GM19438 (cell line): ENCODE data around the gene PTPRT.
"Not testable (repeated sequence)": the region's sequence is repeated elsewhere in the genome, so short reads cannot be mapped to it uniquely, and the experiment has no call there.

Experiments
- ATAC-seq: cut with Tn5 transposase; IDR thresholded peaks from one replicate; pipeline ENCODE4 v1.9.1; 2021; ENCODE audit warnings: low read depth; ENCODE audit not compliant: unreplicated experiment

The PTPRT gene

GRCh38 chr20:42274986-42275385, 914.7 kb downstream of the PTPRT start:
- no peak for ATAC-seq

DNA sequence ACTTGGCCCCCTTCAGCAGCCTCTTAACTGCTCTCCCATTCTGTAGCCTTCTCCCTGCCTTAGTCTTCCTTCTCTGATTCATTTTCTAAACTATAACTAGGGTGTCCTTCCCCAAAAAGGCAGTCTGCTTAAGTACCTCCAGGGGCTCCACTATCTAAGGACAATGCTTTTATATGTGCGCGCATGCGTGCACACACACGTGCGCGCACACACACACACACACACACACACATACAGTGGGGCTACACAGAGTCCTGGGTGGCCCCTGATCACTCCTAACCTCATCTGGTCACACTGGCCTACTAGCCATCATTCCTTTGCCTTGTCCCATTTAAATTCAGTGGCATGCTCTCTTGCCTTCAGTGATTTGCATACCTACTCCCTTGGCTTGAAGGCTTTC, 917.2 kb downstream of the PTPRT start:
- no peak for ATAC-seq

DNA sequence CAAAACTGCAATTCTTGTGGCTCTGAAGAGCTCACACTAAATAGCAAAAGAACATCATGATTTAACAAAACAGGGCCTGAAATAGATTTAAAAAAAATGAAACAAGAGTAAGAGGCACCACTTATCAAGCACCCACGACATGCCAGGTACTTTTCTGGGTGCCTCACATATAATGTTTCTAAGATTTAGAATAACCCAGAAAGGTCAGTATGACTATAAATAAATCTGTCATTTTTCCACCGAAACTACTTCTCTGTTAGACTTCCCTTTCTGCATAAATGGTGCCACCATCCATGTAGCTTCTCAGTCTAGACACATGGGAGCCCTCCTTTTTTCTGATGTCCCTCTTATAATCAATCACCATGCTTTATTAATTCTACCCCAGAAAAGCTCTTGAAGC, 919.2 kb downstream of the PTPRT start:
- ATAC-seq: no peak

DNA sequence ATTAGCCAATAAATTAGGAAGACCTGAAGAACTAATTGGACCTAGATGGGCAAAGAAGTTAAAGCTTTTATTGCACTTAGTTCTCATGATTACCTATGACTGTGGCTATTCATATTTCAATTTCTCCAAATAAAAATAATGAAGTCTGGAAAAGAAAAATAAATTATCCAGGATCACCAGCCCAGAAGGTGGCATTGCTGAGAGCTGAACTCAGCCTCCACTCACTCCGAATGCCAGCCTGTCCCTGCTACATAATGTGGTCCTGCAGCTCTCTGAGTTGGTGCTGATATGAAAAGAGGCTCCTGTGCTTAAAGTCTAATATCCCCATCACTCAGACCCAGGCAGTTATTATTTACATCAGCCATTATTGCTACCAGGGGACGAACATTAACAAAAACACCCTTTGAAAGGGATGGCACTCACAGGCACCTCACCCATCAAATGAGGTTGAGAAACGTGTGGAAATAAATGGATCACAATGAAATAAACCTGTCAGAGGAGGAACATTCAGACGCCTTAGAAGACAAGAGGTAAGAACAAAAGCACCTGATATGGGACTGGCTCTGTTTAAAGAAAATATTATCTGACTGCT, 921.8 kb downstream of the PTPRT start:
- ATAC-seq: no peak

GRCh38 chr20:42261766-42262270, 927.9 kb downstream of the PTPRT start:
- ATAC-seq: no peak

- no peak for ATAC-seq
These were observed 929.5 kb downstream of the PTPRT start for GRCh38 chr20:42260184-42260583.

- no peak for ATAC-seq
These were observed 930.3 kb downstream of the PTPRT start for GRCh38 chr20:42259389-42259788.

GRCh38 chr20:42258564-42259302, 931.0 kb downstream of the PTPRT start:
- no peak for ATAC-seq

GRCh38 chr20:42255821-42256220, 933.9 kb downstream of the PTPRT start:
- ATAC-seq: no peak

GRCh38 chr20:42254673-42255072, 935.0 kb downstream of the PTPRT start:
- ATAC-seq: no peak

DNA sequence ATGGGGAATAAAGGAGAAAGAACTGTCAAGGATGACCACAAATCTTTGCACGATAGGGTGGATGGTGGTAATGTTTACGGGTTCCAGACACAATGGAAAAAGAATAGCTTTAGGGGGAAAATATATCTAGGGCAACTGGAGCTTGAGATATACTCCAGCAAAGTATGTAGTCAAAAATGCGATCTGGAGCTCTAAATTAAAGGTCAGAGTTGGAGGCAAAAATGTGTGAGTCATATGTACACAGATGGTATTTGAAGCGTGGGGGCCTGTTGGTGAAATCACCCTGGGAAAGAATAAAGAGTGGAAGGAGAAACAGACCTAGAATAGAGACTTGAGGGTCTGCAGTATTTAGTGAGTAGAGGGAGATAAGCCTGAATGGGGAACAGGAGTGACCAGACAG, 937.6 kb downstream of the PTPRT start:
- ATAC-seq: no peak

- no peak for ATAC-seq
These were observed 970.9 kb downstream of the PTPRT start for GRCh38 chr20:42218621-42219374.

- no peak for ATAC-seq
These were observed 975.6 kb downstream of the PTPRT start for GRCh38 chr20:42214074-42214473.

- no peak for ATAC-seq
These were observed 977.3 kb downstream of the PTPRT start for GRCh38 chr20:42212391-42212790.

GRCh38 chr20:42206557-42206956, 983.1 kb downstream of the PTPRT start:
- ATAC-seq: not testable (repeated sequence)

- no peak for ATAC-seq
These were observed 985.5 kb downstream of the PTPRT start for GRCh38 chr20:42204109-42204660.

DNA sequence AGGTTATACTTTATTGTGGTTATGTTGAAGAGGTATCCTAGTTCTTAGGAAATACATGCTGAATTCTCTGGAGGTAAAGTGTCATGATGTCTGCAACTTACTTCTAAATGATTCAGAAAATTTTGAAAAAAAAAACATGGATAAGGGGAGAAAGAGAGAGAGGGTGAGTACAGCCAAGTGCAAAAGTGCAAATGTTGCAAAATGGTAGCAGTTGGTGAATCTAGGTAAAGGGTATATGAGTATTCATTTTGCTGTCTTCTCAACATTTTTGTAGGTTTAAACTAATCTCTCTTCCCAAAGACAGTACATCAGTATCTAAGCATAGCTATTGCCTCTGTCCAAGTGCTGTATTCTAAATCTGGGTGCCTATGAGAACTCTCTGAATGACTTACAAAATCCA, 992.1 kb downstream of the PTPRT start:
- no peak for ATAC-seq

- no peak for ATAC-seq
These were observed 996.6 kb downstream of the PTPRT start for GRCh38 chr20:42193119-42193518.

DNA sequence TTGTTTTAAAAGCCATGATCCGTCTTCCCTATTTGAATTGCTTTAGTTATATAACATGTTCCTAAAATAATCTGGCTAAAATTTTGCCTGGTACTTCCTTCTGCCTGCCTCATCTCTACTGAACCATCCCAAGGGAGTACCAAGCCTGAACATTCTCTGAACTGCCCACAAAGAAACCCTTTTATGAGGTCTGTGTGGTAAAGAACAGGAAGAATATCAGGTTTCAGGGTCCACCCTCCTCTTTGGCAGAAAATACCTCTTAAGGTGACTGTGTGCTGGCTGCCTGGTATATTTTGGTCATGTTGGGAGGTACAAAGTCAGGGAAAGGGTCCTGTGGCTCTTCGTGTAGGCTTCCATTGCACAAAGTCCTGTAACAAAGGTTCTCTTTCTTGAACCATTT, 997.4 kb downstream of the PTPRT start:
- ATAC-seq: no peak

DNA sequence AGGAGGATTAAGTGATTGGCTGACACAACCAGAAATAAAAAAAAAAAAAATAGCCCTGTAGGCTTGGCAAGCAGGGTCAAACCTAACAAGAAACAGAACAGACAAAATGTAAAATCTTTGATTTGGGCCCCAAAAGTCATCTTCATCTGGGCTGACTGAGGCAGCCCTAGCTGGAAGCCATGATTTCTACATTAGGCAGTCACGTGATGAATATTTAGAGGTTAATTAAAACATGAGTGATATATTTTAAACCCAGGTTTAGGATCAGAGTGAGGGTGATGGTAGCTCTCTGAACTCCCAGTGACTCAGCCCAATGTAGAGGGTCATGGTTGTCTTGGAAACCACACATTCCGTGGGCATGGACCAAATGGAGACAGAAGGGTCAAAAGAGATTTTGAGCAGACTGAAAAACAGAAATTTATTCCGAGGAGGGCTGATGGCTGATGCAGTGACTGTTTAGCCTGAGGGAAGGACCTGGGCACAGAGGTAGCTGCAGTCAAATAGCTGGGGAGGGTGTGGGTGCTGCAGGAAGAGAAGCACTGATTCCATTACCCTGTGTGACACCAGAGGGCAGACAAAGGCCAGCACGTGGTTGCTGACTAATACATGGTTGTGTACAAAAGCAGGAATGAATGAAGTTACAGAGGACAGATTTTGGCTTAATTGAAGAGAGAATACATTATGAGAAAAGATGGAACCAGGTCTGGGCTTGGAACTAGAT, 998.4 kb downstream of the PTPRT start:
- no peak for ATAC-seq

DNA sequence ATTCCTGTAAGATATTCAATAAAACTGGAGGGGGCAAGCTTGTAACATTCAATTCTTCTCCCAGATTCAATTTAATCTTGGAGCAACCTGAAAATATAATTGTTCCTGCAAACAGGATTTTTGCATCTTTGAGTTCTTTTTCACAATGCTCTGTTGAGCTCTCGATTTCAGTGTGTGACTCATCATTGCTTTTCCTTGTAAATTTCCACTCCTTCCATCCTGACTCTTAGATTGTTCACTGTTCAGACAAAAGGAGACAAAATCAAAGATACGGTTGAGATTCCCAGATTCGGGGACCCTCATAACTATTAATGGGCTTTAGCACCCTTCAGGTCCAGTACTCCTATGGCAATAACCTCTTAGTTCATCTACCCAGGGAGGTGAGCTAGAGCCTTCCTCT, 999.6 kb downstream of the PTPRT start:
- no peak for ATAC-seq
